WTC11 (cell line): Measurements from ENCODE around the gene KCNJ14.

Experiments used
- ATF6 ChIP-seq: sonication (generic); formaldehyde crosslinking; IDR thresholded peaks from 2 replicates; pipeline ENCODE4 v1.8.1; 2023; ENCODE audit warnings: mild to moderate bottlenecking, missing genetic modification reagents
- CBFB ChIP-seq: sonication (generic); formaldehyde crosslinking; IDR thresholded peaks from 2 replicates; pipeline ENCODE4 v1.8.1; 2022; ENCODE audit warnings: mild to moderate bottlenecking, low read depth, missing genetic modification reagents
- CREM ChIP-seq: sonication (generic); formaldehyde crosslinking; IDR thresholded peaks from 2 replicates; pipeline ENCODE4 v1.8.1; 2022; ENCODE audit warnings: mild to moderate bottlenecking, missing genetic modification reagents, moderate library complexity
- MXD4 ChIP-seq: fragments of 250-450 bp; sonication (Bioruptor Pico); IDR thresholded peaks from 2 replicates; pipeline ENCODE4 v1.8.0; 2021; ENCODE audit warnings: mild to moderate bottlenecking, moderate library complexity, borderline replicate concordance
- SMAD4 ChIP-seq: sonication (generic); formaldehyde crosslinking; IDR thresholded peaks from 2 replicates; pipeline ENCODE4 v1.8.0; 2022; ENCODE audit warnings: mild to moderate bottlenecking, missing genetic modification reagents
- SP1 ChIP-seq: sonication (generic); formaldehyde crosslinking; conservative IDR thresholded peaks from 2 replicates; pipeline ENCODE4 v1.8.1; 2022; ENCODE audit warnings: missing genetic modification reagents
- TEAD4 ChIP-seq: sonication (generic); formaldehyde crosslinking; IDR thresholded peaks from 2 replicates; pipeline ENCODE4 v1.8.0; 2022; ENCODE audit warnings: mild to moderate bottlenecking, missing genetic modification reagents
- ZBTB43 ChIP-seq: sonication (generic); formaldehyde crosslinking; IDR thresholded peaks from 2 replicates; pipeline ENCODE4 v1.8.1; 2023; ENCODE audit warnings: mild to moderate bottlenecking, missing genetic modification reagents
- ZNF263 ChIP-seq: sonication (generic); formaldehyde crosslinking; IDR thresholded peaks from 2 replicates; pipeline ENCODE4 v1.8.1; 2022; ENCODE audit warnings: low read depth, mild to moderate bottlenecking, moderate library complexity, missing genetic modification reagents
- TF ChIP-seq, protein P1 (sequence below): sonication (generic); formaldehyde crosslinking; IDR thresholded peaks from 2 replicates; pipeline ENCODE4 v1.8.1; 2023; ENCODE audit warnings: mild to moderate bottlenecking, missing genetic modification reagents, borderline replicate concordance
- TF ChIP-seq, protein P2 (sequence below): fragments of 200-600 bp; IDR thresholded peaks from 2 replicates; pipeline ENCODE4 v1.8.0; 2022; ENCODE audit warnings: antibody characterized with exemption
- TF ChIP-seq, protein P3 (sequence below): sonication (generic); formaldehyde crosslinking; IDR thresholded peaks from 2 replicates; pipeline ENCODE4 v1.8.1; 2023; ENCODE audit warnings: mild to moderate bottlenecking, missing genetic modification reagents, moderate library complexity
- TF ChIP-seq, protein P4 (sequence below): sonication (generic); formaldehyde crosslinking; IDR thresholded peaks from 2 replicates; pipeline ENCODE4 v1.8.0; 2022; ENCODE audit warnings: missing genetic modification reagents

GRCh38 chr19:48455171-48455907 lies at the start of gene KCNJ14:
- TF ChIP-seq, protein P1, sequence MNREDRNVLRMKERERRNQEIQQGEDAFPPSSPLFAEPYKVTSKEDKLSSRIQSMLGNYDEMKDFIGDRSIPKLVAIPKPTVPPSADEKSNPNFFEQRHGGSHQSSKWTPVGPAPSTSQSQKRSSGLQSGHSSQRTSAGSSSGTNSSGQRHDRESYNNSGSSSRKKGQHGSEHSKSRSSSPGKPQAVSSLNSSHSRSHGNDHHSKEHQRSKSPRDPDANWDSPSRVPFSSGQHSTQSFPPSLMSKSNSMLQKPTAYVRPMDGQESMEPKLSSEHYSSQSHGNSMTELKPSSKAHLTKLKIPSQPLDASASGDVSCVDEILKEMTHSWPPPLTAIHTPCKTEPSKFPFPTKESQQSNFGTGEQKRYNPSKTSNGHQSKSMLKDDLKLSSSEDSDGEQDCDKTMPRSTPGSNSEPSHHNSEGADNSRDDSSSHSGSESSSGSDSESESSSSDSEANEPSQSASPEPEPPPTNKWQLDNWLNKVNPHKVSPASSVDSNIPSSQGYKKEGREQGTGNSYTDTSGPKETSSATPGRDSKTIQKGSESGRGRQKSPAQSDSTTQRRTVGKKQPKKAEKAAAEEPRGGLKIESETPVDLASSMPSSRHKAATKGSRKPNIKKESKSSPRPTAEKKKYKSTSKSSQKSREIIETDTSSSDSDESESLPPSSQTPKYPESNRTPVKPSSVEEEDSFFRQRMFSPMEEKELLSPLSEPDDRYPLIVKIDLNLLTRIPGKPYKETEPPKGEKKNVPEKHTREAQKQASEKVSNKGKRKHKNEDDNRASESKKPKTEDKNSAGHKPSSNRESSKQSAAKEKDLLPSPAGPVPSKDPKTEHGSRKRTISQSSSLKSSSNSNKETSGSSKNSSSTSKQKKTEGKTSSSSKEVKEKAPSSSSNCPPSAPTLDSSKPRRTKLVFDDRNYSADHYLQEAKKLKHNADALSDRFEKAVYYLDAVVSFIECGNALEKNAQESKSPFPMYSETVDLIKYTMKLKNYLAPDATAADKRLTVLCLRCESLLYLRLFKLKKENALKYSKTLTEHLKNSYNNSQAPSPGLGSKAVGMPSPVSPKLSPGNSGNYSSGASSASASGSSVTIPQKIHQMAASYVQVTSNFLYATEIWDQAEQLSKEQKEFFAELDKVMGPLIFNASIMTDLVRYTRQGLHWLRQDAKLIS = no peak
- TF ChIP-seq SMAD4 (CRISPR knock-in tag) = no peak
- TF ChIP-seq, protein P2, sequence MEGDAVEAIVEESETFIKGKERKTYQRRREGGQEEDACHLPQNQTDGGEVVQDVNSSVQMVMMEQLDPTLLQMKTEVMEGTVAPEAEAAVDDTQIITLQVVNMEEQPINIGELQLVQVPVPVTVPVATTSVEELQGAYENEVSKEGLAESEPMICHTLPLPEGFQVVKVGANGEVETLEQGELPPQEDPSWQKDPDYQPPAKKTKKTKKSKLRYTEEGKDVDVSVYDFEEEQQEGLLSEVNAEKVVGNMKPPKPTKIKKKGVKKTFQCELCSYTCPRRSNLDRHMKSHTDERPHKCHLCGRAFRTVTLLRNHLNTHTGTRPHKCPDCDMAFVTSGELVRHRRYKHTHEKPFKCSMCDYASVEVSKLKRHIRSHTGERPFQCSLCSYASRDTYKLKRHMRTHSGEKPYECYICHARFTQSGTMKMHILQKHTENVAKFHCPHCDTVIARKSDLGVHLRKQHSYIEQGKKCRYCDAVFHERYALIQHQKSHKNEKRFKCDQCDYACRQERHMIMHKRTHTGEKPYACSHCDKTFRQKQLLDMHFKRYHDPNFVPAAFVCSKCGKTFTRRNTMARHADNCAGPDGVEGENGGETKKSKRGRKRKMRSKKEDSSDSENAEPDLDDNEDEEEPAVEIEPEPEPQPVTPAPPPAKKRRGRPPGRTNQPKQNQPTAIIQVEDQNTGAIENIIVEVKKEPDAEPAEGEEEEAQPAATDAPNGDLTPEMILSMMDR = no peak
- no peak for TF ChIP-seq ATF6 (CRISPR knock-in tag)
- TF ChIP-seq, protein P3, sequence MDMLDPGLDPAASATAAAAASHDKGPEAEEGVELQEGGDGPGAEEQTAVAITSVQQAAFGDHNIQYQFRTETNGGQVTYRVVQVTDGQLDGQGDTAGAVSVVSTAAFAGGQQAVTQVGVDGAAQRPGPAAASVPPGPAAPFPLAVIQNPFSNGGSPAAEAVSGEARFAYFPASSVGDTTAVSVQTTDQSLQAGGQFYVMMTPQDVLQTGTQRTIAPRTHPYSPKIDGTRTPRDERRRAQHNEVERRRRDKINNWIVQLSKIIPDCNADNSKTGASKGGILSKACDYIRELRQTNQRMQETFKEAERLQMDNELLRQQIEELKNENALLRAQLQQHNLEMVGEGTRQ (CRISPR knock-in tag) = no peak
- no peak for TF ChIP-seq ZBTB43 (CRISPR knock-in tag)
- no peak for TF ChIP-seq SP1
- TF ChIP-seq, protein P4, sequence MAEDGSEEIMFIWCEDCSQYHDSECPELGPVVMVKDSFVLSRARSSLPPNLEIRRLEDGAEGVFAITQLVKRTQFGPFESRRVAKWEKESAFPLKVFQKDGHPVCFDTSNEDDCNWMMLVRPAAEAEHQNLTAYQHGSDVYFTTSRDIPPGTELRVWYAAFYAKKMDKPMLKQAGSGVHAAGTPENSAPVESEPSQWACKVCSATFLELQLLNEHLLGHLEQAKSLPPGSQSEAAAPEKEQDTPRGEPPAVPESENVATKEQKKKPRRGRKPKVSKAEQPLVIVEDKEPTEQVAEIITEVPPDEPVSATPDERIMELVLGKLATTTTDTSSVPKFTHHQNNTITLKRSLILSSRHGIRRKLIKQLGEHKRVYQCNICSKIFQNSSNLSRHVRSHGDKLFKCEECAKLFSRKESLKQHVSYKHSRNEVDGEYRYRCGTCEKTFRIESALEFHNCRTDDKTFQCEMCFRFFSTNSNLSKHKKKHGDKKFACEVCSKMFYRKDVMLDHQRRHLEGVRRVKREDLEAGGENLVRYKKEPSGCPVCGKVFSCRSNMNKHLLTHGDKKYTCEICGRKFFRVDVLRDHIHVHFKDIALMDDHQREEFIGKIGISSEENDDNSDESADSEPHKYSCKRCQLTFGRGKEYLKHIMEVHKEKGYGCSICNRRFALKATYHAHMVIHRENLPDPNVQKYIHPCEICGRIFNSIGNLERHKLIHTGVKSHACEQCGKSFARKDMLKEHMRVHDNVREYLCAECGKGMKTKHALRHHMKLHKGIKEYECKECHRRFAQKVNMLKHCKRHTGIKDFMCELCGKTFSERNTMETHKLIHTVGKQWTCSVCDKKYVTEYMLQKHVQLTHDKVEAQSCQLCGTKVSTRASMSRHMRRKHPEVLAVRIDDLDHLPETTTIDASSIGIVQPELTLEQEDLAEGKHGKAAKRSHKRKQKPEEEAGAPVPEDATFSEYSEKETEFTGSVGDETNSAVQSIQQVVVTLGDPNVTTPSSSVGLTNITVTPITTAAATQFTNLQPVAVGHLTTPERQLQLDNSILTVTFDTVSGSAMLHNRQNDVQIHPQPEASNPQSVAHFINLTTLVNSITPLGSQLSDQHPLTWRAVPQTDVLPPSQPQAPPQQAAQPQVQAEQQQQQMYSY (CRISPR knock-in tag) = no peak
- no peak for TF ChIP-seq CREM (CRISPR knock-in tag)
- TF ChIP-seq TEAD4 (CRISPR knock-in tag) = no peak
- no peak for TF ChIP-seq MXD4 (CRISPR knock-in tag)
- no peak for TF ChIP-seq ZNF263 (CRISPR knock-in tag)
- TF ChIP-seq CBFB (CRISPR knock-in tag) = no peak
